Upper lobe of left lung (tissue), 6 donors: Measurements from ENCODE around the gene TMEM59. TPM values are rescaled to one million over a fixed set of nuclear protein-coding genes. Genes with fewer than 3 reads are reported as not detected.

Source experiments
- ATAC-seq, 2 donors: fragments of 200-7000 bp; cut with Tn5 transposase; one replicate each; pipeline ENCODE4 v1.9.1; 2022; ENCODE audit warnings: mild to moderate bottlenecking in 2 of 2, moderate library complexity in 2 of 2; ENCODE audit not compliant: low FRiP score in 2 of 2
- DNase-seq, 2 donors: peaks; one replicate each; pipeline ENCODE4 v3.0.0-alpha.2; 2019 to 2020
- H3K27ac ChIP-seq, 4 donors: fragments of 200-600 bp; sonication (generic); one replicate each; pipeline ENCODE4 v1.5.1; 2016 to 2019
- H3K27me3 ChIP-seq, 4 donors: fragments of 200-600 bp; sonication (generic); one replicate each; pipeline ENCODE4 v1.5.1; 2017 to 2019
- H3K36me3 ChIP-seq, 4 donors: fragments of 200-600 bp; sonication (generic); one replicate each; pipeline ENCODE4 v1.5.1; 2016 to 2019
- H3K4me1 ChIP-seq, 4 donors: fragments of 200-600 bp; sonication (generic); one replicate each; pipeline ENCODE4 v1.5.1; 2018 to 2019
- H3K4me3 ChIP-seq, 4 donors: fragments of 200-600 bp; sonication (generic); one replicate each; pipeline ENCODE4 v1.5.1; 2017 to 2019; ENCODE audit warnings: mild to moderate bottlenecking in 2 of 4, moderate library complexity in 1 of 4
- H3K9me3 ChIP-seq, 4 donors: fragments of 200-600 bp; sonication (generic); one replicate each; pipeline ENCODE4 v1.5.1; 2018 to 2019
- CTCF ChIP-seq, 6 experiments: fragments of 450-650 bp in 4 of 6; fragments of 200-600 bp in 2 of 6; sonication (generic) in 2 of 6; IDR thresholded peaks; one replicate each; pipeline ENCODE4 v1.5.1; 2016 to 2019; ENCODE audit warnings: antibody characterized with exemption in 6 of 6
- EP300 ChIP-seq, 4 donors: sonication (generic); formaldehyde crosslinking; IDR thresholded peaks; one replicate each; pipeline ENCODE4 v1.5.1; 2017; ENCODE audit warnings: antibody characterized with exemption in 4 of 4, control low read depth in 2 of 4
- POLR2A ChIP-seq, 4 donors: fragments of 450-650 bp; IDR thresholded peaks; one replicate each; pipeline ENCODE4 v1.5.1; 2016 to 2017; ENCODE audit warnings: antibody characterized with exemption in 4 of 4, mild to moderate bottlenecking in 2 of 4
- POLR2AphosphoS5 ChIP-seq, 2 donors: sonication (generic); formaldehyde crosslinking; IDR thresholded peaks; one replicate each; pipeline ENCODE4 v1.5.1; 2017; ENCODE audit warnings: antibody characterized with exemption in 2 of 2
- WGBS, 2 donors: methylation state at CpG; one replicate each; pipeline ENCODE4 v1.1.5; 2017 to 2018; 5-methylcytosine and 5-hydroxymethylcytosine counted together
- total RNA-seq, 6 donors: library from RNA; depleted of rRNA in 4 of 6; stranded (reverse); fragments of >200 nt in 4 of 6; gene quantifications; one replicate each; pipeline versions ENCODE4 v1.1.0 to v1.2.1, GENCODE V29; 2016 to 2021
- donor health status: DM: no; HTN: no; CAD: no; lungs with moderate emphysema.
- donor health status: DM: no; HTN: yes; CAD: no; lungs with severe emphysema.

Gene TMEM59
- total RNA-seq, 6 donors from 2014 or later = 66.0 to 432 (median 263) TPM

- ATAC-seq = no peak
- Histone ChIP-seq H3K4me1 (peaks cover 0 to 7% (median 7%) of the 10 kb centered on the region in 4 donors), H3K27me3 (no peaks in the 10 kb centered on the region), H3K4me3 (no peak overlapping the region), H3K36me3 (no peaks in the 10 kb centered on the region), H3K27ac (no peak overlapping the region), H3K9me3 (no peaks in the 10 kb centered on the region)
- no peak for DNase-seq
- TF ChIP-seq EP300 (IDR thresholded peaks at IDR 0.05) (no peak), CTCF (IDR thresholded peaks at IDR 0.05) (no peak), POLR2AphosphoS5 (IDR thresholded peaks at IDR 0.05) (no peak), POLR2A (IDR thresholded peaks at IDR 0.05) (no peak)
These were observed 24.4 kb upstream of the TMEM59 start for GRCh38 chr1:54077359-54077758.

- Histone ChIP-seq H3K4me1 (peaks cover 0 to 12% (median 8%) of the 10 kb centered on the region in 4 donors), H3K9me3 (no peaks in the 10 kb centered on the region), H3K36me3 (no peaks in the 10 kb centered on the region), H3K27me3 (no peaks in the 10 kb centered on the region), H3K27ac (no peak overlapping the region), H3K4me3 (no peak overlapping the region)
- no peak for TF ChIP-seq POLR2A (IDR thresholded peaks at IDR 0.05)
- peak; percentile 39 to 76 (median 65) for TF ChIP-seq CTCF (IDR thresholded peaks at IDR 0.05)
- no peak for DNase-seq
- ATAC-seq = peak; percentile 75 to 77
- WGBS, 2 donors = 6 to 11% methylated on average over 2 of the region's 2 CpGs
These were observed 17.3 kb upstream of the TMEM59 start for GRCh38 chr1:54070171-54070837.

GRCh38 chr1:54069791-54070170, 16.8 kb upstream of the TMEM59 start:
- H3K4me3 ChIP-seq = no peak overlapping the region
- ATAC-seq (peak in 1 of 2 donors; percentile 37), DNase-seq (no peak)
- no peaks in the 10 kb centered on the region for H3K9me3 ChIP-seq
- no peaks in the 10 kb centered on the region for H3K36me3 ChIP-seq
- peaks cover 0 to 12% (median 8%) of the 10 kb centered on the region in 4 donors for H3K4me1 ChIP-seq
- WGBS, 2 donors = 73 to 75% methylated on average over 1 of the region's 1 CpG
- no peak overlapping the region for H3K27ac ChIP-seq
- H3K27me3 ChIP-seq = no peaks in the 10 kb centered on the region
- no peak for TF ChIP-seq CTCF (IDR thresholded peaks at IDR 0.05)
- no peak for TF ChIP-seq EP300 (IDR thresholded peaks at IDR 0.05)
- no peak for TF ChIP-seq POLR2A (IDR thresholded peaks at IDR 0.05)
- TF ChIP-seq POLR2AphosphoS5 (IDR thresholded peaks at IDR 0.05) = no peak

- no peak overlapping the region for H3K27ac ChIP-seq
- DNase-seq (no peak), ATAC-seq (no peak)
- H3K4me1 ChIP-seq = no peaks in the 10 kb centered on the region
- TF ChIP-seq POLR2A (IDR thresholded peaks at IDR 0.05) = no peak
- TF ChIP-seq EP300 (IDR thresholded peaks at IDR 0.05) = no peak
- no peak for TF ChIP-seq POLR2AphosphoS5 (IDR thresholded peaks at IDR 0.05)
- TF ChIP-seq CTCF (IDR thresholded peaks at IDR 0.05) = no peak
- no peaks in the 10 kb centered on the region for H3K27me3 ChIP-seq
- WGBS, 2 donors = 68 to 86% methylated on average over 5 of the region's 5 CpGs
- no peak overlapping the region for H3K4me3 ChIP-seq
- H3K36me3 ChIP-seq = no peaks in the 10 kb centered on the region
- no peaks in the 10 kb centered on the region for H3K9me3 ChIP-seq
These were observed 11.3 kb upstream of the TMEM59 start for GRCh38 chr1:54064299-54064698.

GRCh38 chr1:54054438-54054749, 1.4 kb upstream of the TMEM59 start:
- TF ChIP-seq EP300 (IDR thresholded peaks at IDR 0.05) (no peak), POLR2A (IDR thresholded peaks at IDR 0.05) (no peak), CTCF (IDR thresholded peaks at IDR 0.05) (no peak), POLR2AphosphoS5 (IDR thresholded peaks at IDR 0.05) (no peak)
- H3K4me3 ChIP-seq = peak overlapping the region in 3 of 4 donors; percentile 88 to 95 (median 91)
- peaks cover 30 to 46% (median 36%) of the 10 kb centered on the region in 4 donors for H3K4me1 ChIP-seq
- peak overlapping the region in 2 of 4 donors; percentile 96 to 97 for H3K27ac ChIP-seq
- no peaks in the 10 kb centered on the region for H3K9me3 ChIP-seq
- H3K36me3 ChIP-seq = no peaks in the 10 kb centered on the region
- ATAC-seq (no peak), DNase-seq (no peak)
- H3K27me3 ChIP-seq = no peaks in the 10 kb centered on the region
- 42 to 43% methylated on average over 5 of the region's 5 CpGs for WGBS, 2 donors
